HepG2 (cell line): ENCODE data around the gene DCTN2. TPM values are rescaled to one million over a fixed set of nuclear protein-coding genes. Genes with fewer than 3 reads are reported as not detected.

ENCODE experiments used
- CREM ChIP-seq, 2 experiments: sonication (generic) in 1 of 2; formaldehyde crosslinking in 1 of 2; IDR thresholded peaks; 2 replicates each; pipeline versions ENCODE4 v1.4.0 to v1.6.1; 2016 to 2020; ENCODE audit warnings: antibody characterized with exemption in 1 of 2, mild to moderate bottlenecking in 1 of 2, missing genetic modification reagents in 1 of 2
- ESRRA ChIP-seq: sonication (generic); formaldehyde crosslinking; IDR thresholded peaks from 2 replicates; pipeline ENCODE4 v1.5.1; 2020; ENCODE audit warnings: mild to moderate bottlenecking, low read depth, missing genetic modification reagents
- KDM5B ChIP-seq: sonication (generic); formaldehyde crosslinking; IDR thresholded peaks from 2 replicates; pipeline ENCODE4 v1.4.0; 2020; ENCODE audit warnings: missing genetic modification reagents, mild to moderate bottlenecking, borderline replicate concordance
- MED1 ChIP-seq: sonication (generic); formaldehyde crosslinking; IDR thresholded peaks from 2 replicates; pipeline ENCODE4 v1.4.0; 2020; ENCODE audit warnings: missing genetic modification reagents
- POGZ ChIP-seq: sonication (generic); formaldehyde crosslinking; IDR thresholded peaks from 2 replicates; pipeline ENCODE4 v1.4.0; 2020; ENCODE audit warnings: mild to moderate bottlenecking, missing genetic modification reagents
- SAFB2 ChIP-seq: sonication (generic); formaldehyde crosslinking; IDR thresholded peaks from 2 replicates; pipeline ENCODE4 v1.5.1; 2020; ENCODE audit warnings: missing genetic modification reagents, low read depth, mild to moderate bottlenecking, borderline replicate concordance
- SP1 ChIP-seq, 2 experiments: fragments of 450-650 bp in 1 of 2; sonication (generic) in 1 of 2; formaldehyde crosslinking in 1 of 2; IDR thresholded peaks; 2 replicates each; pipeline versions ENCODE4 v1.4.0 to v1.6.1; 2016 to 2020; ENCODE audit warnings: missing genetic modification reagents in 1 of 2
- ZNF451 ChIP-seq: sonication (generic); formaldehyde crosslinking; IDR thresholded peaks from 2 replicates; pipeline ENCODE4 v1.5.0; 2020; ENCODE audit warnings: mild to moderate bottlenecking, missing genetic modification reagents
- ZNF572 ChIP-seq: sonication (generic); formaldehyde crosslinking; IDR thresholded peaks from 2 replicates; pipeline ENCODE4 v1.5.1; 2020; ENCODE audit warnings: mild to moderate bottlenecking, missing genetic modification reagents
- ZNF616 ChIP-seq: sonication (generic); formaldehyde crosslinking; IDR thresholded peaks from 2 replicates; pipeline ENCODE4 v1.5.0; 2020; ENCODE audit warnings: low read depth, mild to moderate bottlenecking, missing genetic modification reagents
- ZNF737 ChIP-seq: sonication (generic); formaldehyde crosslinking; IDR thresholded peaks from 2 replicates; pipeline ENCODE4 v1.5.0; 2020; ENCODE audit warnings: missing genetic modification reagents, mild to moderate bottlenecking, borderline replicate concordance
- ZNF850 ChIP-seq: sonication (generic); formaldehyde crosslinking; conservative IDR thresholded peaks from 2 replicates; pipeline ENCODE4 v1.9.0; 2021; ENCODE audit warnings: mild to moderate bottlenecking, missing genetic modification reagents
- polyA plus RNA-seq, 8 experiments: library from polyadenylated mRNA; depleted of rRNA in 3 of 8; stranded (reverse) in 7 of 8; unstranded in 1 of 8; fragments of >200 nt; fragmentation: Illumina TruSeq in 4 of 8; extraction: Trizol in 4 of 8; gene quantifications; 2 replicates each; pipeline versions ENCODE4 v1.2.1 to v1.2.3, GENCODE V29; 2011 to 2016; ENCODE audit warnings: low read depth in 4 of 8, missing spikeins in 1 of 8, mixed read lengths in 1 of 8; ENCODE audit not compliant: insufficient read depth in 1 of 8
- total RNA-seq, 5 experiments: library from RNA; depleted of rRNA; stranded (reverse); fragments of >200 nt; fragmentation: Illumina TruSeq; extraction: Trizol; gene quantifications; 2 replicates each; pipeline ENCODE4 v1.2.3, GENCODE V29; 2016; ENCODE audit warnings: low read depth in 1 of 5
- TF ChIP-seq, protein P1 (sequence below): IDR thresholded peaks from 2 replicates; pipeline ENCODE4 v1.6.1; 2016
- TF ChIP-seq, protein P2 (sequence below): sonication (generic); formaldehyde crosslinking; conservative IDR thresholded peaks from 2 replicates; pipeline ENCODE4 v1.5.0; 2020; ENCODE audit warnings: missing genetic modification reagents
- TF ChIP-seq, protein P3 (sequence below): sonication (generic); formaldehyde crosslinking; IDR thresholded peaks from 2 replicates; pipeline ENCODE4 v1.5.0; 2020; ENCODE audit warnings: missing genetic modification reagents
- TF ChIP-seq, protein P4 (sequence below): IDR thresholded peaks from 2 replicates; pipeline ENCODE4 v1.6.1; 2016; ENCODE audit warnings: missing compliant biosample characterization, missing genetic modification reagents, borderline replicate concordance
- TF ChIP-seq, protein P5 (sequence below): sonication (generic); formaldehyde crosslinking; IDR thresholded peaks from 2 replicates; pipeline ENCODE4 v1.4.0; 2020; ENCODE audit warnings: missing genetic modification reagents; ENCODE audit errors: not compliant biosample characterization
- TF ChIP-seq, protein P6 (sequence below): sonication (generic); formaldehyde crosslinking; conservative IDR thresholded peaks from 2 replicates; pipeline ENCODE4 v1.4.0; 2020; ENCODE audit warnings: missing genetic modification reagents

Gene DCTN2
- total and polyA plus RNA-seq, 2 of the 13 experiments (the other 11 are each of a cell fraction or from before 2014, with no cell fraction given), result 72.0 to 77.4 TPM

DNA sequence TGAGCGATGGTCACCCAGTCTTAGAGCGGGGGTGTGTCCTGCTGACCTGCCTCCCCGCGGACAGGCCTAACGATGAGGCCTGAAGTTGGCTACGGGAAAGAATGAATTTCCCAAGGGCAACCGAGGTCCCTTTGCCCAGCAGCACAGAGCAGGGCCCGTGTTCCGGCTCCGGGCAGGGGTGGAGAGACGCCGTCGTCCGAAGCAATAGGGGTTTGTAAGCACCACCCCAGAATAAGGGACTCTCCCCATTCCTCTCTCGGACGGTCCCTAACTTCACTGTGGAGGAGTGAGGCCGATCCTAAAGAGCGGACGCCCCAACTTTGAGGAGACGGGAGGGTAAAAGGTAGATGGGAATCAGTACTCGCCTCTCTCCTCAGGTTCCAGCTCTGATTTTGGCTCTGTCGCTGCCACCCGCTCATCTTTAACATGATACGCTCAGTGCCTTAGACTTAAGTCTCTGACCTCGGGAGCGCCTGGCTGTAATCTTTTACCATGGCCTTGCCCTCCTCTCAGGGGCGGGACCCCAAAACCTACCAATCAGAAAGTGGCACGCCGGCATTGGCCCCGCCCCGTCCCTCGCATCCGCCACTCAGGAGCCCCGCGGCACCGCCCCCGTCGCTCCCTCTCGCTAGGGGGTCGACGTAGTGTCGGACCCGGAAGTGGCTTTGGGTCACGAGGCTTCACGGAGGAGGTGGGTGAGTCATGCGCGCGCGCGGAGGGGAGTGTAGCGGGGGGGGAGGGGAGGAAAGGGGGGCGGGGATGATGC is 26.8 kb downstream of the DCTN2 start, which contains the start of gene DDIT3 (continued):
- TF ChIP-seq ZNF451 (CRISPR knock-in tag) (0 out of 2 replicates have a peak, but pooled peaks have one; percentile 19), CREM (IDR thresholded peaks at IDR 0.05) (no peak; the same call in none of the 2 replicates), CREM (CRISPR knock-in tag; IDR thresholded peaks at IDR 0.05) (no peak), ESRRA (peak; percentile 74; the same call in 1 of the 2 replicates), KDM5B (CRISPR knock-in tag) (0 out of 2 replicates have a peak, but pooled peaks have one; percentile 40), POGZ (0 out of 2 replicates have a peak, but pooled peaks have one; percentile 34), ZNF850 (CRISPR knock-in tag) (no peak), SP1 (IDR thresholded peaks at IDR 0.05) (peak; percentile 62; the same call in 1 of the 2 replicates), SP1 (CRISPR knock-in tag; IDR thresholded peaks at IDR 0.05) (peak; percentile 92), ZNF572 (CRISPR knock-in tag) (no peak), SAFB2 (CRISPR knock-in tag) (no peak; the same call in 1 of the 2 replicates), ZNF616 (no peak), ZNF737 (CRISPR knock-in tag) (no peak), MED1 (peak; percentile 62; the same call in 1 of the 2 replicates)
- TF ChIP-seq, protein P1, sequence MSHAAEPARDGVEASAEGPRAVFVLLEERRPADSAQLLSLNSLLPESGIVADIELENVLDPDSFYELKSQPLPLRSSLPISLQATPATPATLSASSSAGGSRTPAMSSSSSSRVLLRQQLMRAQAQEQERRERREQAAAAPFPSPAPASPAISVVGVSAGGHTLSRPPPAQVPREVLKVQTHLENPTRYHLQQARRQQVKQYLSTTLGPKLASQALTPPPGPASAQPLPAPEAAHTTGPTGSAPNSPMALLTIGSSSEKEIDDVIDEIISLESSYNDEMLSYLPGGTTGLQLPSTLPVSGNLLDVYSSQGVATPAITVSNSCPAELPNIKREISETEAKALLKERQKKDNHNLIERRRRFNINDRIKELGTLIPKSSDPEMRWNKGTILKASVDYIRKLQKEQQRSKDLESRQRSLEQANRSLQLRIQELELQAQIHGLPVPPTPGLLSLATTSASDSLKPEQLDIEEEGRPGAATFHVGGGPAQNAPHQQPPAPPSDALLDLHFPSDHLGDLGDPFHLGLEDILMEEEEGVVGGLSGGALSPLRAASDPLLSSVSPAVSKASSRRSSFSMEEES (CRISPR knock-in tag), result peak; percentile 98
- TF ChIP-seq, protein P2, sequence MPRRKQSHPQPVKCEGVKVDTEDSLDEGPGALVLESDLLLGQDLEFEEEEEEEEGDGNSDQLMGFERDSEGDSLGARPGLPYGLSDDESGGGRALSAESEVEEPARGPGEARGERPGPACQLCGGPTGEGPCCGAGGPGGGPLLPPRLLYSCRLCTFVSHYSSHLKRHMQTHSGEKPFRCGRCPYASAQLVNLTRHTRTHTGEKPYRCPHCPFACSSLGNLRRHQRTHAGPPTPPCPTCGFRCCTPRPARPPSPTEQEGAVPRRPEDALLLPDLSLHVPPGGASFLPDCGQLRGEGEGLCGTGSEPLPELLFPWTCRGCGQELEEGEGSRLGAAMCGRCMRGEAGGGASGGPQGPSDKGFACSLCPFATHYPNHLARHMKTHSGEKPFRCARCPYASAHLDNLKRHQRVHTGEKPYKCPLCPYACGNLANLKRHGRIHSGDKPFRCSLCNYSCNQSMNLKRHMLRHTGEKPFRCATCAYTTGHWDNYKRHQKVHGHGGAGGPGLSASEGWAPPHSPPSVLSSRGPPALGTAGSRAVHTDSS (CRISPR knock-in tag), result no peak
- TF ChIP-seq, protein P3, sequence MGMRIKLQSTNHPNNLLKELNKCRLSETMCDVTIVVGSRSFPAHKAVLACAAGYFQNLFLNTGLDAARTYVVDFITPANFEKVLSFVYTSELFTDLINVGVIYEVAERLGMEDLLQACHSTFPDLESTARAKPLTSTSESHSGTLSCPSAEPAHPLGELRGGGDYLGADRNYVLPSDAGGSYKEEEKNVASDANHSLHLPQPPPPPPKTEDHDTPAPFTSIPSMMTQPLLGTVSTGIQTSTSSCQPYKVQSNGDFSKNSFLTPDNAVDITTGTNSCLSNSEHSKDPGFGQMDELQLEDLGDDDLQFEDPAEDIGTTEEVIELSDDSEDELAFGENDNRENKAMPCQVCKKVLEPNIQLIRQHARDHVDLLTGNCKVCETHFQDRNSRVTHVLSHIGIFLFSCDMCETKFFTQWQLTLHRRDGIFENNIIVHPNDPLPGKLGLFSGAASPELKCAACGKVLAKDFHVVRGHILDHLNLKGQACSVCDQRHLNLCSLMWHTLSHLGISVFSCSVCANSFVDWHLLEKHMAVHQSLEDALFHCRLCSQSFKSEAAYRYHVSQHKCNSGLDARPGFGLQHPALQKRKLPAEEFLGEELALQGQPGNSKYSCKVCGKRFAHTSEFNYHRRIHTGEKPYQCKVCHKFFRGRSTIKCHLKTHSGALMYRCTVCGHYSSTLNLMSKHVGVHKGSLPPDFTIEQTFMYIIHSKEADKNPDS (CRISPR knock-in tag), result peak; percentile 74; the same call in 1 of the 2 replicates
- TF ChIP-seq, protein P4, sequence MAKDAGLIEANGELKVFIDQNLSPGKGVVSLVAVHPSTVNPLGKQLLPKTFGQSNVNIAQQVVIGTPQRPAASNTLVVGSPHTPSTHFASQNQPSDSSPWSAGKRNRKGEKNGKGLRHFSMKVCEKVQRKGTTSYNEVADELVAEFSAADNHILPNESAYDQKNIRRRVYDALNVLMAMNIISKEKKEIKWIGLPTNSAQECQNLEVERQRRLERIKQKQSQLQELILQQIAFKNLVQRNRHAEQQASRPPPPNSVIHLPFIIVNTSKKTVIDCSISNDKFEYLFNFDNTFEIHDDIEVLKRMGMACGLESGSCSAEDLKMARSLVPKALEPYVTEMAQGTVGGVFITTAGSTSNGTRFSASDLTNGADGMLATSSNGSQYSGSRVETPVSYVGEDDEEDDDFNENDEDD (CRISPR knock-in tag), result no peak; the same call in 1 of the 2 replicates
- TF ChIP-seq, protein P5, sequence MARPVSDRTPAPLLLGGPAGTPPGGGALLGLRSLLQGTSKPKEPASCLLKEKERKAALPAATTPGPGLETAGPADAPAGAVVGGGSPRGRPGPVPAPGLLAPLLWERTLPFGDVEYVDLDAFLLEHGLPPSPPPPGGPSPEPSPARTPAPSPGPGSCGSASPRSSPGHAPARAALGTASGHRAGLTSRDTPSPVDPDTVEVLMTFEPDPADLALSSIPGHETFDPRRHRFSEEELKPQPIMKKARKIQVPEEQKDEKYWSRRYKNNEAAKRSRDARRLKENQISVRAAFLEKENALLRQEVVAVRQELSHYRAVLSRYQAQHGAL (CRISPR knock-in tag), result no peak
- TF ChIP-seq, protein P6, sequence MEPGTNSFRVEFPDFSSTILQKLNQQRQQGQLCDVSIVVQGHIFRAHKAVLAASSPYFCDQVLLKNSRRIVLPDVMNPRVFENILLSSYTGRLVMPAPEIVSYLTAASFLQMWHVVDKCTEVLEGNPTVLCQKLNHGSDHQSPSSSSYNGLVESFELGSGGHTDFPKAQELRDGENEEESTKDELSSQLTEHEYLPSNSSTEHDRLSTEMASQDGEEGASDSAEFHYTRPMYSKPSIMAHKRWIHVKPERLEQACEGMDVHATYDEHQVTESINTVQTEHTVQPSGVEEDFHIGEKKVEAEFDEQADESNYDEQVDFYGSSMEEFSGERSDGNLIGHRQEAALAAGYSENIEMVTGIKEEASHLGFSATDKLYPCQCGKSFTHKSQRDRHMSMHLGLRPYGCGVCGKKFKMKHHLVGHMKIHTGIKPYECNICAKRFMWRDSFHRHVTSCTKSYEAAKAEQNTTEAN, result 0 out of 2 replicates have a peak, but pooled peaks have one; percentile 46
